Activated naive CD4-positive, alpha-beta T cell treated with anti-CD3 and anti-CD28 coated beads, Interleukin-2, amount 50 U/mL, for 16 hours (primary cell): ENCODE measurements around the gene KANK4.
"Not testable (repeated sequence)": the region's sequence is repeated elsewhere in the genome, so short reads cannot be mapped to it uniquely, and the experiment has no call there.

Experiments used
- DNase-seq: peaks from one replicate; pipeline ENCODE4 v3.0.0-alpha.2; 2020

KANK4 gene

DNA sequence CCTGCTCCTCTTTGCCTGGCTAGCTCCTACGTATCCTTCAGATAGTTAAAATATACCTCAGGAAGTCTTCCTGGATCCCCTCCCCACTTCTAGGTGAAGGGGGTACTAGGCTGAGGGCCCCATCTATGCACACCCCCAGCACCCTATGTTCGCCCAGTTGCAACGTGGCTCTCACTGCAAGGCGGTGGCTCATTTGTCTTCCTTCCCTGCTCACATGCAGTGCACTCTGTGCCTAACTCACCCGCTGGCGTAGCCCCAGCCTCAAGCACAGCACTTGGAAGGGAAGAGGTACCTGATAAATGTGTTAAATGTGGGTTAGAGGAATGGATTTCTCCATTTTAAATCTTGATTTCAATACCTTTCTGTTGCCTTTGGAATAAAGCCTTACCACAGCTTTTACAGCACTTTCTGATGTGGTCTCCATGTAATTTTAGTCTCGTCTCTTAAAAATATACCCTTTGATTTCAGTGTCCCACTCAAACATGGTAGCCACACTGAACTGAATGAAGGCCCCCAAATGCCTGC is 85.2 kb downstream of the KANK4 start:
- DNase-seq = no peak

DNA sequence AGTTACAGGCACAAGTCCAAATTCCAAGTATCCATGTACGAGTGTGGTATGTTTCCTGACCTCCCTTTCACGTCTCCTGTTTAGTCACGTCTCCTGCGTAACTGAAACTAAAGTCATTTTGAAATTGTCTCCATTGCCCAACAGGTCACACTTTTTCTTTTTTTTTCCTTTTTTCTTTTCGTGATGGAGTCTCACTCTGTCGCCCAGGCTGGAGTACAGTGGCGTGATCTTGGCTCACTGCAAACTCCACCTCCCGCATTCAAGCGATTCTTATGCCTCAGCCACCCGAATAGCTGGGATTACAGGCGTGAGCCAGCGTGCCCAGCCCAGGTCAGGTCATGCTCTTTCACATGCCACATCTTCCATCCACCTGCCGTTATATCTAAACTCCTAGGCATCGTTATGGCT is 86.4 kb downstream of the KANK4 start:
- no peak for DNase-seq

DNA sequence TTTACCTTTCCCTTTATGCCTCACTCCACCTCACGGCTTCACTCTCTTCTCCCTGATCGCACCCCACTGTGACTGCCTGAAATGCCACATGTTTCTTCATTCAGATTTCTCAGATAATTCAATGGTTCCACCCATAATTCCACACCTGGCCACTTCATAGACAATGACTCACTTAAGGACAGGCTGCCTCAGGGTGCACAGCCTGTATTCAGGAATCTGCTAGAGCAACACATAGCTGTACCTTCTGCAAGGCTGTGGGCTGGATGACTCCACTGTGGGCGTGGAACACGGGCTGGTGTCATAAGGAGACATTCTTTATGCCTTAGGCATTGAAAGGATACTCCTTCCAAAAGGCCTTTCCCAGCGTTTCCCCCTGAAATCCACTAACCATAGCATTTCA is 88.5 kb downstream of the KANK4 start:
- DNase-seq = no peak

DNA sequence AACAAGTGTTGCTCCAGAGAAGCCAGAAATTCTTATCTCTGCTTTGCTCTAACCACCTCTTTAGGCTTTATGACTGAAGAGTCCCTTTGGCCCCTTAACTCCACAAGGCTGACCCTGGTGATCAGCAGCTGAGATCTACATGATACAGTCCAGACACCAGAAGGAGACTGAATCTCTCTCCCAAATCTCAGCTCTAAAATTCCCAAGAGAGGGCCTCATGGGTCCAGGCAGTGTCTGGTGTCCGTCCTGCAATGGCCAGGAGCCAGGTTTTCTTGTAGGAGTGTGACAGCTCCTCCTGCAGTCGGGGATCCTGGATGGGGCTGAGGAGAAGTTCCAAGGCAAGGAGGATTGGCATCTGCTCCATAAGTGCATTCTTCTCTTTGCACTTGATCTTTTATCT is 89.3 kb downstream of the KANK4 start:
- DNase-seq = no peak

DNA sequence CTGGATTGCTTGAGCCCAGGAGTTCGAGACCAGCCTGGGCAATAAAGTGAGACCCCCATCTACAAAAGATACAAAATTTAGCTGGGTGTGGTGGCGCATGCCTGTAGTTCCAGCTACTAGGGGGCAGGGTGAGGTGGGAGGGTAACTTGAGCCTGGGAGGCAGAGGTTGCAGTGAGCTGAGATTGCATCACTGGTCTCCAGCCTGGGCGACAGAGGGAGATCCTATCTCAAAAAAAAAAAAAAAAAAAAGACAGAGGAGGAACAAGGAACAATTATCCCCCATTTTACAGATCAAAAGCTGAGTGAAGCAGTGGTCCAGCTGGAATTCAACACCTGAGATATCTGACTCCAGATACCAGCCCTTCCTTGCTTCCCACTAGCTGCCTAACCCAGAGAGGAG is 89.8 kb downstream of the KANK4 start:
- no peak for DNase-seq

DNA sequence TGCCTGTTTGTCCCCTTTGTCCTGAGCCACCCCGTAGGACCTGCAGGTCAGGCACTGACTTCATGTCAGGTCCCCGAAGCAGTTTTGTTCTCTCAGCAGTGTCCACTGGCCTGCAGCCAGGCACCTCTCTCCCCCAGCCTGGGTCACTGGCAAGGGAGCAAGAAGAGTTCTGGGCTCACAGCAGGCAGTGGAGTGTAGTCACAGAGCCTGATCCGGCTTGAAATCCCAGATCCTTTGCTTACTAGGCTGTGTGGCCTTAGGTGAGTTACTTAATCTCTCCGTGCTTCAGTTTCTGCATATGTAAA is 90.4 kb downstream of the KANK4 start:
- DNase-seq = no peak

DNA sequence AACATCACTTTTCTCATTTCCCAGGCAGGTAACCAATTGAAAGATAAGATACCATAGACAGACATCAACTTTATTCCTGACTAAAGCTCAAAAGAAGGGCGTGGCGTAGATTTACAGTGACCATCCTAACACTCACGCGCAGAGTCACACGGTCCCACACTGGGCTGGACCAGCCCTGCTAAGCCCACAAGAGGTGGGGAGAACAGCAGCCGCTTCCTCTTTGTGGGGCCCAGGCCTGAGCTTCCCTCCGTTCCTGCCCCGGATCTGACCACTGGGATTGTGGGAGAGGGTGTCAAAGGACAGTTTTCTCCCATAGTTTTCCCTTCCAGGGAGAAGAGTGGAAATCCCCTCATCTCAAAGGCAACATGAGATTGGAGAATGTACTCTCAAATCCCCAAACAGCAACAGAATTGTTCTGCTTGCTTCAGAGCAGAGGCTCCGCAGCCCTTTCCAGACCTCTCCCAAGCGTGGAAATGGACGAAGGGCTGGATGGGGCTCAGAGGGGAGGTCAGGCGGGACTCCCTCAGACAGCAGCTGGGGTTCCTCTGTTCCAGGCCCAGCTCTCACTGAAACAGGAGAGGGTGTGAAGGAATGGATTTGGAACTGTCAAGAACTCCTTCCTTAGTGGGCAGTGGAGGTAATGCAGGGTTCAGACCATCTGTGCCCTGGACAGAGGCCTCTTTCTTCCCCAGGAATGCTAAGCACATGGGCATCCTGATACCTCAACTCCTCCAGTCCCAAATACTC is 90.9 kb downstream of the KANK4 start:
- no peak for DNase-seq

DNA sequence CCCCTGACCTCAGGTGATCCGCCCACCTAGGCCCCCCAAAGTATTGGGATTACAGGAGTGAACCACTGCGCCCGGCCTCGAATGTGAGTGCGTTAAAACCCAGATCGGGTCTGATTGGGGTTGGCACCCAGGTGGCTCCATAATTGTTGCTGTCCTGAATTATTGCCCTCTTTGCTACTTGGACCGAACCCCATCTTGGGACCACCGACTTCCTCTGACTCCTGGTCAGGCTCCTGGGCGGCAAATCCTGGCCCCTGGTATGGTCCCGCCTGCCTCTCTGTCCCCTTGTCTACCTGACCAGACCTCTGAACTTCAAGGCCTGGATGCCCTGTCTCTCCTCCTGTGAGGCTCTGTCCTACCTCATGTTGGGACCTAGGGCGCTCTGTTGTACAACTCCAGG is 91.7 kb downstream of the KANK4 start:
- no peak for DNase-seq

DNA sequence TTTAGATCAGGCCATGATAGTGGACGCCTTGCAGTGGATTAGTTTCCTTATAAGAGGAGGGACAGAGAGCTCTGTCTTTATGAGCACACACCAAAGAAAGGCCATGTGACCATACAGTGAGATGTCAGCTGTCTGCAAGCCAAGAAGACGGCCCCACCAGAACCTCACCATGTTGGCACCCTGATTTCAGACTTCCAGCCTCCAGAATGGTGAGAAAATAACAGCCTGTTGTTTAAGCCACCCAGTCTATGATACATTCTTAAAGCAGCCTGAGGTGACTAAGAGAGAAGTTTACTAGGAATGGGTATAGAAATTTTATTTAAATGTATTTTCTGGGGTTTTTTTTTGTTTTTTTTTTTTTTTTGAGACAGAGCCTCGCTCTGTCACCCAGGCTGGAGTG is 95.1 kb downstream of the KANK4 start:
- DNase-seq = no peak

DNA sequence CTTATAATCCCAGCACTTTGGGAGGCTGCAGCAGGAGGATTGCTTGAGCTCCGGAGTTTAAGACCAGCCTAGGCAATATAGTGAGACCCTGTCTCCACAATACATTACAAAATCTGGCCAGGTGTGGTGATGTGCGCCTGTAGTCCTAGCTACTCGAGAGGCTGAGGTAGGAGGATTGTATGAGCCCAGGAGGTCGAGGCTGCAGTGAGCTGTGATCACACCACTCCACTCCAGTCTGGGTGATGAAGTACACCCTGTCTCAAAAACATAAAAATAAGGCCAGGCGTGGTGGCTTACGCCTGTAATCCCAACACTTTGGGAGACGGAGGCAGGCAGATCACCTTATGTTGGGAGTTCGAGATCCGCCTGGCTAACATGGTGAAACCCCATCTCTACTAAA is 96.9 kb downstream of the KANK4 start:
- DNase-seq = no peak

DNA sequence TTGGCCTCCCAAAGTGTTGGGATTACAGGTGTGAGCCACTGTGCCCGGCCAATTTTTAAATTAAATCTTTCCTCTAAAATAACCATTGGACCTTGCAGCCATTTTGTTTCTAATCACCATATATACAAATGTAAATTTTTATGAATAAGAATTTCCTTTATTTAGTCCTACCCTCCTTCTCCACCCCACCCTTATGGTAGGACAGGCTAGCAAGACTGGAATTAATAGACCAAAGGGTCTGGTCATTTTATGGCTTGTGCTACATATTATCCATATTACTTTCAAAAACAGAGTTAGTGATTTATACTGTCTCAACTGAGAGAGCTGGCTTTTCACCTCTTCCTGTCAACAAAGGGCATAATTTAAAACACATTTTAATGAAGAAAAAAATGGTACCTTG is 98.1 kb downstream of the KANK4 start:
- no peak for DNase-seq

DNA sequence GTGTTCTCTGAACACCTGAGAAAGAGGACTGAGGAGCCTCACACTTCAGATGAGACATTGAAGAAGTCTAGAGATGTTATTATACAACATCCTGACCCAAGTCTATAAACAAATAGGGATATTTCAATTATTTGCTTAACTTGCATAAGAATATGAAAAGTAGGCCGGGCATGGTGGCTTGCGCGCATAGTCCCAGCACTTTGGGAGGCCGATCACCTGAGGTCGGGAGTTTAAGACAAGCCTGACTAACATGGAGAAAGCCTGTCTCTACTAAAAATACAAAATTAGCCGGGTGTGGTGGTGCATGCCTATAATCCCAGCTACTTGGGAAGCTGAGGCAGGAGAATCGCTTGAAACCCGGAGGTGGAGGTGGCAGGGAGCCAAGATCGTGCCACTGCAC is 98.8 kb downstream of the KANK4 start:
- DNase-seq = not testable (repeated sequence)

DNA sequence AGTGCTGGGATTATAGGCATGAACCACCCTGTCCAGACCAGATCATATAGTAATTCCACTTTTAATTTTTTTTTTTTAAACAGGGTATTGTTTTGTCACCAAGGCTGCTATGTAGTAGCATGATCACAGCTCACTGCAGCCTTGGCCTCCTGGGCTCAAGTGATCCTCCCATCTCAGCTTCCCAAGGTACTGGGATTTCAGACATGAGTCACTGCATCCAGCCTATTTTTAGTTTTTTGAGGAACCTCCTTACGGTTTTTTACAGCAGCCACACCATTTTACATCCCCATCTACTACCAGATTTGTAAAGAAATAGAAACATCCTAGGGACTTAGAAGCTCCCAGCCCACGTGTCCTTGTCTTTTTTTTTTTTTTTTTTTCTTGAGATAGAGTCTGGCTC is 100.6 kb downstream of the KANK4 start:
- DNase-seq = no peak

DNA sequence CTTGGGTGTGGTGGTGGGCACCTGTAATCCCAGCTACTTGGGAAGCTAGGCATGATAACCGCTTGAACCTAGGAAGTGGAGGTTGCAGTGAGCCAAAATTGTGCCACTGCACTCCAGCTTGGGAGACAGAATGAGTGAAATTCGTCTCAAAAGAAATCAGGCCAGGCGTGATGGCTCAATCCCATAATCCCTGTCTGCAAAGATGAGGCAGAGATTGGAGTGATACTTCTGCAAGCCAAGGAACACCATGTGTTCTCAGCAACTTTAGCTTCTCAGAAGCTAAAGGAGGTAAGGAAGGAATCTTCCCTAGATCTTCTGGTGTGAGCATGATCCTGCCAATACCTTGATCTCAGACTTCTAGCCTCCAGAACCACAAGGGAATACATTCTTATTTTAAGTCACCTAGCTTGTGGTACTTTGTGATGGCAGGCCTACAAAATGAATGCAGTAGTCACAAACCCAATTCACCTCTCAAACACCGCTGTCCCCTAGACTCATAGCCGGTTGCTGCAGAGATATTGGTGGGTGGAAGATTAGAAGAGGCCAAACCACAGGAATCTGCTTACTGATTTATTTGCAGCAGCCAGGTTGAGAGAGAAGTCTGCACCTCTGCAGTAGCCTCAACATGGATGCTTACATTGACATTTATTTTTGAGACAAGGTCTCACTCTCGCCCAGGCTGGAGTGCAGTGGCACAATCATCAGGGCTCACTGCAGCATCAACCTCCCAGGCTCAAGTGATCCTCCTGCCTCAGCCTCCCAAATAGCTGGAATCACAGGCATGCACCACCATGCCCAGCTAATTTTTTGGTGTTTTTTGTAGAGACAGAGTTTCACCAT is 105.9 kb downstream of the KANK4 start:
- DNase-seq = no peak

DNA sequence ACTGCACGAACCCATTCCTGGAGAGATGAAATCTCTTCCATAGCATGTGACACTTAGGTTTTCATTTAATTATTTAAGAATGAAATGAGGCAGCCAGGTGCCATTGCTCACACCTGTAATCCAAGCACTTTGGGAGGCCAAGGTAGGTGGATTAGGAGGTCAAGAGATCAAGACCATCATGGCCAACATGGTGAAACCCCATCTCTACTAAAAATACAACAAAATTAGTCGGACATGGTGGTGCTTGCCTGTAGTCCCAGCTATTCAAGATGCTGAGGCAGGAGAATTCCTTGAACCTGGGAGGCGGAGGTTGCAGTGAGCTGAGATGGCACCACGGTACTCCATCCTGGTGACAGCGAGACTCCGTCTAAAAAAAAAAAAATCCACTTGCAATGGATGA is 106.8 kb downstream of the KANK4 start:
- DNase-seq = no peak

DNA sequence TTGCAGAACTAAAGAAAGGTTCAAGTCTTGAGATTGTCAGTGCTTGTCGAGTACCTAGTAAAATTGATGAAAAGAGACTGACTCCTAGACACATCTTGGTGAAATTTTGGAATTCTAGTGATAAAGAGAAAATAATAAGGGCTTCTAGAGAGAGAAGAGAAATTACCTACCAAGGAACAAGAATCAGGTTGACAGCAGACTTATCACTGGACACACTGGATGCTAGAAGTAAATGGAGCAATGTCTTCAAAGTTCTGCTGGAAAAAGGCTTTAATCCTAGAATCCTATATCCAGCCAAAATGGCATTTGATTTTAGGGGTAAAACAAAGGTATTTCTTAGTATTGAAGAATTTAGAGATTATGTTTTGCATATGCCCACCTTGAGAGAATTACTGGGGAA is 108.3 kb downstream of the KANK4 start:
- DNase-seq = no peak

DNA sequence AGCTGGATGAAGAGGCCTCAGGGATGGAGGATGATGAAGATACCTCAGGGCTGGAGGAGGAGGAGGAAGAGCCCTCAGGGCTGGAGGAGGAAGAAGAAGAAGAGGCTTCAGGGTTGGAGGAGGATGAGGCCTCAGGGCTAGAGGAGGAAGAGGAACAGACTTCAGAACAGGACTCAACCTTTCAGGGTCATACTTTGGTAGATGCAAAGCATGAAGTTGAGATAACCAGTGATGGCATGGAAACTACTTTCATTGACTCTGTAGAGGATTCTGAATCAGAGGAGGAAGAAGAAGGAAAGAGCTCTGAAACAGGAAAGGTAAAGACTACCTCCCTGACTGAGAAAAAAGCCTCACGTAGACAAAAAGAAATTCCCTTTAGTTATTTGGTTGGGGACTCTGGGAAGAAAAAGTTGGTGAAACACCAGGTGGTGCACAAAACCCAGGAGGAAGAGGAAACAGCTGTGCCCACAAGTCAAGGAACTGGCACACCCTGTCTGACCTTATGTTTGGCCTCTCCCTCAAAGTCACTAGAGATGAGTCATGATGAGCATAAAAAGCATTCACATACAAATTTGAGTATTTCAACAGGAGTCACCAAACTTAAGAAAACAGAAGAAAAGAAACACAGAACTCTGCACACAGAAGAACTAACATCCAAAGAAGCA is 109.2 kb downstream of the KANK4 start:
- no peak for DNase-seq

DNA sequence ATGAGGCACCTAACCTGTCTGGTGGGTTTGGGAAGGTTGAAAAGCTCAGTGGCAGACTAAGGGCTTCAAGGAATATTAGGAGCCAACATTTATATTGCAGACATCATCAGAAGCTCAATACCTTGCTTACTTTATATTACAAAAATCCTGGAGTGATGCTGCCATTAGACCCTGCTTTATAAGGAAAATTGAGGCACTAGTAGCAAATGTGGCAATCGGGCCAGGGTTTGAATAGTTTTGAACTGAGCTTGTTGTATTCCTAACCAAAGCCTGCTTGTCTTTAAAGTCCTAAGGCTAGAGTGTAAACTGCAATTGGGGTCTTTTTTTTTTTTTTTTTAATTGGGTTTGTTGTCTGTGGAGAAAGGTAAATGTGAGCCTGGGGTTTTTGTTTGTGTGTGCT is 110.3 kb downstream of the KANK4 start:
- no peak for DNase-seq

DNA sequence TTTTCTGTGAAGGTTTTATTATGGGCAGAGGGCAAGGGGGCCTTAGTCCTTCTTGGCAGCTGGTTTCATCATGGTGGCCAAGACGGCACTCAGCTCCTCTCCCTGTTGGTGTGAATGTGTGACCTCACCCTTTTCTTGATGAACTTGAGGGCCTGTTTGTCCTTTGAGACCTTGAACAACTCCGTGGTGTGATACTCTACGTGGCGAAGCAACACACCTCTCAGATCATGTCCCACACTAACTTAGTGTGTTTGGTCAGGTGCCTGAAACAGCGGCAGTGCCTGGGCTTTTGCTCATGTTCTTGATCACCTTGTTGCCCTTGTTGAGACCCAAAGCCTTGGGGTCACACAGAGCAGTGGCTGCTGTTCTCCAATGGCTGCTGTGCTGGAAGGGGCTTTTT is 111.1 kb downstream of the KANK4 start:
- no peak for DNase-seq

DNA sequence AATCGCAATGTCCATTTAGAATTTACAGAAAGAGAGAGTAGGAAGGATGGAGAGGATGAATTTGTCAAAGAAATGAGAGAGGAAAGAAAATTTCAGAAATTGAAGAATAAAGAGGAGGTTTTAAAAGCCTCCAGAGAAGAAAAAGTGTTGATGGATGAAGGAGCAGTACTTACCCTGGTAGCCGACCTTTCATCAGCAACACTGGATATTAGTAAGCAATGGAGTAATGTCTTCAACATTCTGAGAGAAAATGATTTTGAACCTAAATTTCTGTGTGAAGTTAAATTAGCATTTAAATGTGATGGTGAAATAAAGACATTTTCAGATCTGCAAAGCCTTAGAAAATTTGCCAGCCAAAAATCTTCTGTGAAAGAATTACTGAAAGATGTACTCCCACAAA is 112.0 kb downstream of the KANK4 start:
- no peak for DNase-seq

DNA sequence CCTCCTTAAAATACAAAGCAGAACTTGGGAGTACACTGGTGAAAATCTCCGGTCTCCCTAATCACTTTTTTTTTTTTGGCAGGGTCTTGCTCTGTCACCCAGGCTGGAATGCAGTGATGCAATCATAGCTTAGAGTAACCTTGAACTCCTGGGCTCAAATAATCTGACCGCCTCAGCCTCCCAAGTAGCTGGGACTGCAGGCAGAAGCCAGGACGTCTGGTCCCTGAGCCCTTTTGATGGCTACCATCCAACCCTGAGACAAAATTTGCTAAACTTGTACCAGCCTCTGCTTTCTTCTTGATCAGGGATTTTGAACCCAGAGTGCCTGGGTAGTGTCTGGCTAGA is 120.5 kb downstream of the KANK4 start:
- DNase-seq = no peak

DNA sequence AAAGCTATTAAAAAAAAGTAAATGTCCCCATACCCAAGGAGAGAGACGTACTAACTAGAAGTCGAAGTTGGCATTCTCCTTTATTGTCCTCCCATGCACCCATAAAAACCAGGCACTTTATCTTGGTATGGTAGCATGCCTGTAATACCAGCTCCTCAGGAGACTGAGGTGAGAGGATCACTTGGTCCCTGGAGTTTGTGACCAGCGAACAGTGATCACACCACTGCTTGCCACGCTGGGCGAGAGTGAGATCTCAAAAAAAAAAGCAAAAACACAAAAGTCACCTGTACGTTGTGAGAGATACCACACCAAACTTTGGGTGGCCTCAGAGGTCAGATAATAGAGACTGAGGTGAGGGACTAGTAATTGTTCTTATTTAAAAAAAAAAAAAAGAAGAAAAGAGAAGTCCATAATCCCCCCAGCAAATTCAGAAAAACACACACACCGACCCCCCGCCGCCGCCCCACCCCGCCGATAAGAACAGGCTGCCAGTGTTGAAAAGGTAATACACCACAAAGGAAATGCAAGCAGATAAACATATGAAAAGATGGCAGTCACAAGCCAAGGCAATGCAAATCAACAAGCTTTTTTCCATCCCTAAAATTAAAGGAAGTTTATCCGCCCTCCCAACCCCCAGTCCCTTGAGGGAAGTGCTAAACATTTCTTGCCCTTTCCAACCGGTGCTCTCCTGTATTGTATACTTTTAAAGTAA is 121.0 kb downstream of the KANK4 start:
- DNase-seq = no peak

DNA sequence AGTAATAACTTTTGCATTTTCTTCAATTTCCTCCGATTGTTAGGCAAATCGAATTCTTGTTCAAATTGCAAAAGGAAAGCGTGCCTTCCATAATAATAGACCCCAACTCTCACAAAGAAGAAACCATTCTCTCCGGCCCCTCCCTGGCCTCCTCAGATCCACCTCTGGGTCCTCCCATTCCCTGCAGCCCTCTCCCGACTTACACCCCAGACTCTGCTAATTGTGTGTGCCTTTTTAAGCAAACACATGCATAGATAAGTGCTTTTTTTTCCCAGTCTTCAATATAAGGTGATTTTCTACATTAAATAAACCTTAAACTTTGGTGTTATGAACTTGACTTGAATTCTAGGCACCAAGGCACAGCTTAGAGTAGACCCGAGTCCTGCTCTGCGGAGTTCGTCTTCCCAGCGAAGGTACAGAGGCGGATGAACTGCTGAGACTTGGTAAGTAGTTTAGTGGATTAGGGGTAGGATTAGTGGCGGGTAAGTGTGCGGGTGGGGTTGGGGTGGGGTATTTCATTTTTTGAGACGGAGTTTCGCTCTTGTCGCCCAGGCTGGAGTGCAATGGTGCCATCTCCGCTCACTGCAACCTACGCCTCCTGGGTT is 123.0 kb downstream of the KANK4 start:
- DNase-seq = no peak
